Keratinocyte (primary cell): ENCODE results near the gene MFSD6L. TPM values are rescaled to one million over a fixed set of nuclear protein-coding genes. Genes with fewer than 3 reads are reported as not detected.

Experiments
- DNase-seq: peaks from one replicate; pipeline ENCODE4 v3.0.0-alpha.2; 2011; ENCODE audit warnings: low read depth, missing footprints, low spot score
- FAIRE-seq: peaks from 2 replicates; lab custom pipeline; 2011; peaks lifted over from hg19 to GRCh38; lab: Jason Lieb, UNC
- H2AFZ ChIP-seq: 2 replicates; pipeline ENCODE4 v1.6.0; 2012; ENCODE audit warnings: low read length, control low read depth, inconsistent platforms; ENCODE audit not compliant: control insufficient read depth
- H3K27ac ChIP-seq: 2 replicates; pipeline ENCODE4 v1.5.1; 2011; ENCODE audit warnings: low read length; ENCODE audit not compliant: control insufficient read depth, insufficient read depth
- H3K27me3 ChIP-seq: 3 replicates; pipeline ENCODE4 v1.6.0; 2011; ENCODE audit warnings: low read length; ENCODE audit not compliant: control insufficient read depth, insufficient read depth; ENCODE audit errors: extremely low read depth
- H3K36me3 ChIP-seq, 2 experiments: 2 replicates in 1 of 2; 3 replicates in 1 of 2; pipeline ENCODE4 v1.5.1; 2011; ENCODE audit warnings: low read length in 2 of 2, mild to moderate bottlenecking in 1 of 2; ENCODE audit not compliant: control insufficient read depth in 2 of 2, insufficient read depth in 2 of 2; ENCODE audit errors: extremely low read depth in 1 of 2
- H3K4me1 ChIP-seq: 3 replicates; pipeline ENCODE4 v1.5.1; 2011; ENCODE audit warnings: low read length; ENCODE audit not compliant: control insufficient read depth, insufficient read depth; ENCODE audit errors: extremely low read depth
- H3K4me2 ChIP-seq: 3 replicates; pipeline ENCODE4 v1.6.0; 2011; ENCODE audit warnings: low read depth, low read length; ENCODE audit not compliant: control insufficient read depth, insufficient read depth; ENCODE audit errors: extremely low read depth
- H3K4me3 ChIP-seq, 3 experiments: fragments of 200-600 bp in 1 of 3; sonication (generic) in 1 of 3; 2 replicates in 2 of 3; 3 replicates in 1 of 3; pipeline ENCODE4 v1.5.1; 2011 to 2016; ENCODE audit warnings: low read length in 3 of 3, mild to moderate bottlenecking in 3 of 3, control low read depth in 2 of 3, inconsistent platforms in 1 of 3, low read depth in 1 of 3, mixed read lengths in 1 of 3, mixed run types in 1 of 3, moderate library complexity in 1 of 3; ENCODE audit not compliant: control insufficient read depth in 2 of 3, insufficient read depth in 2 of 3; ENCODE audit errors: extremely low read depth in 1 of 3
- H3K79me2 ChIP-seq: 2 replicates; pipeline ENCODE4 v1.6.0; 2012; ENCODE audit warnings: low read length; ENCODE audit not compliant: control insufficient read depth, insufficient read depth
- H3K9ac ChIP-seq: 3 replicates; pipeline ENCODE4 v1.6.0; 2011; ENCODE audit warnings: low read length; ENCODE audit not compliant: control insufficient read depth, insufficient read depth; ENCODE audit errors: extremely low read depth
- H3K9me1 ChIP-seq: 3 replicates; pipeline ENCODE4 v1.6.0; 2011; ENCODE audit warnings: low read length; ENCODE audit not compliant: control insufficient read depth, insufficient read depth; ENCODE audit errors: extremely low read depth
- H3K9me3 ChIP-seq: 2 replicates; pipeline ENCODE4 v1.5.1; 2012; ENCODE audit warnings: low read depth, low read length; ENCODE audit not compliant: control insufficient read depth
- H4K20me1 ChIP-seq: 3 replicates; pipeline ENCODE4 v1.6.0; 2011; ENCODE audit warnings: low read length; ENCODE audit not compliant: control insufficient read depth, insufficient read depth; ENCODE audit errors: extremely low read depth
- EZH2 ChIP-seq: IDR thresholded peaks from one replicate; pipeline ENCODE4 v1.6.1; 2012; ENCODE audit warnings: inconsistent platforms, mild to moderate bottlenecking, low read length, moderate library complexity
- dilution Hi-C: fragments of 300-500 bp; cut with MboI; formaldehyde crosslinking; loops from one replicate; pipeline ENCODE4 v1.7.0; 2020; ENCODE audit warnings: low sequenced_read_pairs; ENCODE audit not compliant: extremely low pct_ligation_motif_present
- polyA plus RNA-seq, 5 experiments: library from polyadenylated mRNA; depleted of rRNA in 3 of 5; stranded (reverse) in 3 of 5; stranded (forward) in 1 of 5; unstranded in 1 of 5; fragments of >200 nt; gene quantifications; 1 replicate in 1 of 5; 2 replicates in 3 of 5; 3 replicates in 1 of 5; pipeline versions ENCODE4 v1.2.1 to v1.2.3, GENCODE V29; 2011 to 2012; ENCODE audit warnings: missing spikeins in 2 of 5, low read depth in 1 of 5, low replicate concordance in 1 of 5
- TF ChIP-seq, protein P1 (sequence below), 3 experiments: IDR thresholded peaks in 1 of 3; conservative IDR thresholded peaks in 1 of 3; optimal IDR thresholded peaks in 1 of 3; 2 replicates in 2 of 3; 3 replicates in 1 of 3; pipeline versions ENCODE3 to v1.5.1; 2011; ENCODE audit warnings: low read length in 3 of 3, mild to moderate bottlenecking in 3 of 3, moderate library complexity in 2 of 3, control low read depth in 1 of 3, inconsistent platforms in 1 of 3; ENCODE audit not compliant: insufficient read depth in 2 of 3; ENCODE audit errors: extremely low read depth in 1 of 3

Gene MFSD6L
- polyA plus RNA-seq, 1 donor (not counting 4 experiments of a cell fraction or from before 2014, with no cell fraction given) = not detected

DNA sequence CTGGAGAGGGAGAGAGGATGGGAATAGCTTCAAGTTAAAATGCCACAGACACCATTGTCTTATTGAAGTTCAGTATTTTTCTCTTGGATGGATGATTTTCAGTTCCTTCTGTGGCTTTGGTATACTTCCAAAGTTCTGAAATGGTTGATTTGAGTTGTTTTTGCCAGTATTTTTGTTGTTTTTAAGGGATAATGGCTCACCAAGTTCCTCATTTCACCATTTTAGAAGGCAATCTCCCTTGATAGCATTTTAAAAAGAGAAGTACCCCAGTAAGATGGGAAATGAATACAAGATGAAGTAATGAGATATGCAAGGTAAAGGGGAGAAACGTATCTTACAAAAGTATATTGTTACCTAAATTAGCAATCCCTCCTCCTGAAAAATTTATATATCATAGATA, 22.3 kb downstream of the MFSD6L start:
- Histone ChIP-seq H2AFZ (no peak overlapping the region), H4K20me1 (no peaks in the 10 kb centered on the region), H3K9me3 (no peaks in the 10 kb centered on the region), H3K9ac (no peak overlapping the region), H3K9me1 (no peaks in the 10 kb centered on the region), H3K27me3 (no peaks in the 10 kb centered on the region), H3K36me3 (no peaks in the 10 kb centered on the region), H3K27ac (no peak overlapping the region), H3K4me3 (no peak overlapping the region), H3K4me1 (no peaks in the 10 kb centered on the region), H3K4me2 (no peak overlapping the region), H3K79me2 (no peaks in the 10 kb centered on the region)
- TF ChIP-seq EZH2 = no peak
- TF ChIP-seq, protein P1, sequence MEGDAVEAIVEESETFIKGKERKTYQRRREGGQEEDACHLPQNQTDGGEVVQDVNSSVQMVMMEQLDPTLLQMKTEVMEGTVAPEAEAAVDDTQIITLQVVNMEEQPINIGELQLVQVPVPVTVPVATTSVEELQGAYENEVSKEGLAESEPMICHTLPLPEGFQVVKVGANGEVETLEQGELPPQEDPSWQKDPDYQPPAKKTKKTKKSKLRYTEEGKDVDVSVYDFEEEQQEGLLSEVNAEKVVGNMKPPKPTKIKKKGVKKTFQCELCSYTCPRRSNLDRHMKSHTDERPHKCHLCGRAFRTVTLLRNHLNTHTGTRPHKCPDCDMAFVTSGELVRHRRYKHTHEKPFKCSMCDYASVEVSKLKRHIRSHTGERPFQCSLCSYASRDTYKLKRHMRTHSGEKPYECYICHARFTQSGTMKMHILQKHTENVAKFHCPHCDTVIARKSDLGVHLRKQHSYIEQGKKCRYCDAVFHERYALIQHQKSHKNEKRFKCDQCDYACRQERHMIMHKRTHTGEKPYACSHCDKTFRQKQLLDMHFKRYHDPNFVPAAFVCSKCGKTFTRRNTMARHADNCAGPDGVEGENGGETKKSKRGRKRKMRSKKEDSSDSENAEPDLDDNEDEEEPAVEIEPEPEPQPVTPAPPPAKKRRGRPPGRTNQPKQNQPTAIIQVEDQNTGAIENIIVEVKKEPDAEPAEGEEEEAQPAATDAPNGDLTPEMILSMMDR (optimal IDR thresholded peaks at IDR 0.05 in 1 of 3, IDR thresholded peaks at IDR 0.05 in 1 of 3, conservative IDR thresholded peaks at IDR 0.05 in 1 of 3; ENCODE audit: extremely low read depth in 1 of 3, insufficient read depth in 2 of 3, low read length in 3 of 3) = no peak
- no peak for DNase-seq
- no peak for FAIRE-seq
- dilution Hi-C loops = no loop called here

DNA sequence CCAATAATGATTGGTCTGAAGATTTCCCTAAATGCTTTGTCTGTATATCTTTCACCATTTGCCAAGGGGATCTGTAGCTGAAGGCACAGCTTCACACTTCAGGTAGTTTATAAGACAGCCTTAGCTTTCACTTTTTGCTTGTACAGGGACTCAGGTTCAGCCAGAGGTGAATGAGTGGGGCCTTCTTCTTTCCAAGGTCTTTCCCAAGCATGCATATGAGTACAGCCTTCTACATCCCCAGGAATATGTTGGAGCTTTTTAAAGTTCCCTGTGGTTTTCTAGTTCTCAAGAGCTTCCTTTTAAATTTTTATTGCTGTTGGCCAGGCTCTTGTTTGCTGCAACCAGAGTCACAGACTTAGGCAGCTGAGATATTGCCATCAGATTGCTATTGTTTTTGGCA, 22.9 kb downstream of the MFSD6L start:
- FAIRE-seq = no peak
- dilution Hi-C loops = no loop called here
- H3K4me3 ChIP-seq = no peak overlapping the region
- no peaks in the 10 kb centered on the region for H3K9me3 ChIP-seq
- H4K20me1 ChIP-seq = no peaks in the 10 kb centered on the region
- H3K4me2 ChIP-seq = no peak overlapping the region
- no peaks in the 10 kb centered on the region for H3K4me1 ChIP-seq
- no peak overlapping the region for H3K9ac ChIP-seq
- no peak overlapping the region for H3K27ac ChIP-seq
- TF ChIP-seq, protein P1 (optimal IDR thresholded peaks at IDR 0.05 in 1 of 3, IDR thresholded peaks at IDR 0.05 in 1 of 3, conservative IDR thresholded peaks at IDR 0.05 in 1 of 3; ENCODE audit: extremely low read depth in 1 of 3, insufficient read depth in 2 of 3, low read length in 3 of 3) = no peak
- TF ChIP-seq EZH2 = no peak
- no peaks in the 10 kb centered on the region for H3K9me1 ChIP-seq
- DNase-seq = no peak
- H2AFZ ChIP-seq = no peak overlapping the region
- H3K27me3 ChIP-seq = no peaks in the 10 kb centered on the region
- no peaks in the 10 kb centered on the region for H3K79me2 ChIP-seq
- H3K36me3 ChIP-seq = no peaks in the 10 kb centered on the region
